SK-N-SH (cell line): ENCODE data around the gene PRKD2.

ENCODE experiments used
- CHD2 ChIP-seq: fragments of 150-350 bp; IDR thresholded peaks from 2 replicates; pipeline ENCODE4 v1.6.1; 2018; ENCODE audit warnings: low read length; ENCODE audit not compliant: partially characterized antibody
- CTCF ChIP-seq: fragments of 200-600 bp; sonication (generic); IDR thresholded peaks from 2 replicates; pipeline ENCODE4 v1.6.1; 2017; ENCODE audit warnings: antibody characterized with exemption, mild to moderate bottlenecking, moderate library complexity
- TAF1 ChIP-seq: IDR thresholded peaks from 2 replicates; pipeline ENCODE4 v1.6.1; 2012; ENCODE audit warnings: low read depth, mild to moderate bottlenecking, low read length, moderate library complexity, borderline replicate concordance

- TF ChIP-seq TAF1 (no peak), CTCF (no peak), CHD2 (no peak)
Observed at GRCh38 chr19:46724468-46724867, 7.6 kb upstream of the PRKD2 start.
